Measurements from ENCODE around the gene TBC1D14. TPM values are rescaled to one million over a fixed set of nuclear protein-coding genes. Genes with fewer than 3 reads are reported as not detected.

Gene TBC1D14
- total RNA-seq, 2 donors from 2014 or later: 42.3 to 43.5 TPM

DNA sequence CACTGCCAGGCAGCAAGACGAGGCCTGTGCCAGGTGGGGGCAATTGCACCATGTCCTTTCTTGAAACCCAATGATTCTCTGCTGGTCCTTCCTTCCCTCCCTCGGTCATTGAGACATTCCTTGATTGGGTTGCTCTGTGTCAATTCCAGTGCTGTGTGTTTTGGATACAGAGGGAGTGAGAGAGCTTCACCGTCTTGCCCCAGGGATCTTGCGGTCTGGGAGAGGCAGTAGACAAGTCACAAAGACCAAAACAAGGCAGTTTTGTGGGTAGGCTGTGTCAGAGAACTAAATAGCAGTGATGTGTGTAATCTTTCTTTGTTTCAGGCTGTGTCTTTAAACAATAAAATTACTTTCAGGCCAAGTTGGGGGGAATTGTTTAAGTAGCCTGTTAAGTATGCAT lies 94.7 kb downstream of the TBC1D14 start:
- Histone ChIP-seq H3K9me3 (ENCODE audit: control insufficient read depth, low read length) (no peaks in the 10 kb centered on the region), H3K27ac (ENCODE audit: low read depth, low read length) (no peak overlapping the region), H3K4me1 (ENCODE audit: control insufficient read depth, insufficient read depth, low read length) (peaks cover 26% of the 10 kb centered on the region), H3K4me3 (ENCODE audit: low read length) (no peak overlapping the region), H3K27me3 (ENCODE audit: control insufficient read depth, insufficient read depth, low read length, poor library complexity, severe bottlenecking) (no peaks in the 10 kb centered on the region), H3K9ac (ENCODE audit: extremely low read depth, low read length, poor library complexity, severe bottlenecking) (no peak overlapping the region), H3K36me3 (ENCODE audit: control insufficient read depth, insufficient read depth, low read length) (peaks cover 65% of the 10 kb centered on the region)
- Mint-ChIP-seq H3K27ac (no peak overlapping the region), H3K9me3 (no peaks in the 10 kb centered on the region), H3K4me1 (peaks cover 43% of the 10 kb centered on the region), H3K27me3 (ENCODE audit: insufficient read depth) (no peaks in the 10 kb centered on the region), H3K4me3 (no peak overlapping the region), H3K36me3 (ENCODE audit: low read depth) (peaks cover 53% of the 10 kb centered on the region)
- TF ChIP-seq, protein P1, sequence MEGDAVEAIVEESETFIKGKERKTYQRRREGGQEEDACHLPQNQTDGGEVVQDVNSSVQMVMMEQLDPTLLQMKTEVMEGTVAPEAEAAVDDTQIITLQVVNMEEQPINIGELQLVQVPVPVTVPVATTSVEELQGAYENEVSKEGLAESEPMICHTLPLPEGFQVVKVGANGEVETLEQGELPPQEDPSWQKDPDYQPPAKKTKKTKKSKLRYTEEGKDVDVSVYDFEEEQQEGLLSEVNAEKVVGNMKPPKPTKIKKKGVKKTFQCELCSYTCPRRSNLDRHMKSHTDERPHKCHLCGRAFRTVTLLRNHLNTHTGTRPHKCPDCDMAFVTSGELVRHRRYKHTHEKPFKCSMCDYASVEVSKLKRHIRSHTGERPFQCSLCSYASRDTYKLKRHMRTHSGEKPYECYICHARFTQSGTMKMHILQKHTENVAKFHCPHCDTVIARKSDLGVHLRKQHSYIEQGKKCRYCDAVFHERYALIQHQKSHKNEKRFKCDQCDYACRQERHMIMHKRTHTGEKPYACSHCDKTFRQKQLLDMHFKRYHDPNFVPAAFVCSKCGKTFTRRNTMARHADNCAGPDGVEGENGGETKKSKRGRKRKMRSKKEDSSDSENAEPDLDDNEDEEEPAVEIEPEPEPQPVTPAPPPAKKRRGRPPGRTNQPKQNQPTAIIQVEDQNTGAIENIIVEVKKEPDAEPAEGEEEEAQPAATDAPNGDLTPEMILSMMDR (conservative IDR thresholded peaks at IDR 0.05): no peak
- DNase-seq: no peak
- WGBS, 2 experiments (ENCODE audit: insufficient coverage in 1 of 2, insufficient read length in 1 of 2): 91 to 100% methylated on average over 1 to 4 of the region's 4 CpGs

- no peak overlapping the region for H3K27ac ChIP-seq (ENCODE audit: low read depth, low read length)
- H3K27me3 ChIP-seq (ENCODE audit: control insufficient read depth, insufficient read depth, low read length, poor library complexity, severe bottlenecking): no peaks in the 10 kb centered on the region
- H3K27ac Mint-ChIP-seq: no peak overlapping the region
- TF ChIP-seq, protein P1 (conservative IDR thresholded peaks at IDR 0.05): no peak
- H3K4me1 ChIP-seq (ENCODE audit: control insufficient read depth, insufficient read depth, low read length): peaks cover 28% of the 10 kb centered on the region
- peaks cover 51% of the 10 kb centered on the region for H3K36me3 Mint-ChIP-seq (ENCODE audit: low read depth)
- no peak overlapping the region for H3K9ac ChIP-seq (ENCODE audit: extremely low read depth, low read length, poor library complexity, severe bottlenecking)
- H3K9me3 ChIP-seq (ENCODE audit: control insufficient read depth, low read length): no peaks in the 10 kb centered on the region
- H3K27me3 Mint-ChIP-seq (ENCODE audit: insufficient read depth): no peaks in the 10 kb centered on the region
- peaks cover 65% of the 10 kb centered on the region for H3K36me3 ChIP-seq (ENCODE audit: control insufficient read depth, insufficient read depth, low read length)
- DNase-seq: no peak
- H3K9me3 Mint-ChIP-seq: no peaks in the 10 kb centered on the region
- peaks cover 53% of the 10 kb centered on the region for H3K4me1 Mint-ChIP-seq
- 95 to 100% methylated on average over 2 to 4 of the region's 4 CpGs for WGBS, 2 experiments (ENCODE audit: insufficient coverage in 1 of 2, insufficient read length in 1 of 2)
- no peak overlapping the region for H3K4me3 Mint-ChIP-seq
- no peak overlapping the region for H3K4me3 ChIP-seq (ENCODE audit: low read length)
Observed at GRCh38 chr4:7005571-7005970, 95.9 kb downstream of the TBC1D14 start.

DNA sequence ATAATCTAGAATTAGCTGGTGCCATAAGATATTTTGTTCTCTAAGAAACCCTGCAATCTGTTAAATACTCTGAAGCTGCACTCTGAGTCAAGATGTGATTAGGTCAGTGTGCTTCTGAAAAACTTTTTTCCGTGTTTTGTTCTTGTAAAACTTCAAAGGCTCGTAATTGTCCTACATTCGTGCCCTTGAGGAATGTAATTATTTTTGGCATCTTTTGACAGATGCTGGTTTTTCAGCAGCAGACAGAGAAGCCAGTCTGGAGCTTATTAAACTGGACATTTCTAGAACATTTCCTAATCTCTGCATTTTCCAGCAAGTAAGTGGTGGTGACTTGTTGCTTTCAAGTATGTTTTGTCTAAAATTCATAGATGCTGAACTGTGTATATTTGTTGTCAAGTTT lies 96.8 kb downstream of the TBC1D14 start:
- H3K4me3 Mint-ChIP-seq: no peak overlapping the region
- H3K36me3 Mint-ChIP-seq (ENCODE audit: low read depth): peaks cover 50% of the 10 kb centered on the region
- no peak overlapping the region for H3K27ac Mint-ChIP-seq
- H3K4me1 ChIP-seq (ENCODE audit: control insufficient read depth, insufficient read depth, low read length): peaks cover 33% of the 10 kb centered on the region
- H3K9me3 Mint-ChIP-seq: no peaks in the 10 kb centered on the region
- H3K27ac ChIP-seq (ENCODE audit: low read depth, low read length): no peak overlapping the region
- no peak for DNase-seq
- no peaks in the 10 kb centered on the region for H3K27me3 ChIP-seq (ENCODE audit: control insufficient read depth, insufficient read depth, low read length, poor library complexity, severe bottlenecking)
- H3K4me1 Mint-ChIP-seq: peaks cover 61% of the 10 kb centered on the region
- H3K9me3 ChIP-seq (ENCODE audit: control insufficient read depth, low read length): no peaks in the 10 kb centered on the region
- WGBS, 2 experiments (ENCODE audit: insufficient coverage in 1 of 2, insufficient read length in 1 of 2): 82 to 93% methylated on average over 2 to 3 of the region's 3 CpGs
- H3K27me3 Mint-ChIP-seq (ENCODE audit: insufficient read depth): no peaks in the 10 kb centered on the region
- no peak overlapping the region for H3K4me3 ChIP-seq (ENCODE audit: low read length)
- no peak overlapping the region for H3K9ac ChIP-seq (ENCODE audit: extremely low read depth, low read length, poor library complexity, severe bottlenecking)
- peaks cover 65% of the 10 kb centered on the region for H3K36me3 ChIP-seq (ENCODE audit: control insufficient read depth, insufficient read depth, low read length)
- TF ChIP-seq, protein P1 (conservative IDR thresholded peaks at IDR 0.05): no peak

Data from endodermal cell (in vitro differentiated cells).